Endothelial cell of umbilical vein (primary cell): ENCODE measurements around the gene POLR2H.

ENCODE experiments used
- CTCF ChIP-seq, 2 donors: IDR thresholded peaks; 1 replicate in 1 of 2; 2 replicates in 1 of 2; pipeline ENCODE4 v1.5.1; 2011; ENCODE audit warnings: low read length in 2 of 2, mild to moderate bottlenecking in 2 of 2, moderate library complexity in 2 of 2, control low read depth in 1 of 2, inconsistent platforms in 1 of 2, low read depth in 1 of 2; ENCODE audit not compliant: insufficient read depth in 1 of 2; ENCODE audit errors: extremely low read depth in 1 of 2
- EZH2 ChIP-seq: IDR thresholded peaks from 2 replicates; pipeline ENCODE4 v1.6.1; 2012; ENCODE audit warnings: borderline replicate concordance, low read depth, mild to moderate bottlenecking, moderate library complexity, low read length, inconsistent platforms; ENCODE audit not compliant: severe bottlenecking
- MAX ChIP-seq: IDR thresholded peaks from 2 replicates; pipeline ENCODE4 v1.6.1; 2011; ENCODE audit not compliant: insufficient read depth, insufficient read length
- POLR2A ChIP-seq: IDR thresholded peaks from 2 replicates; pipeline ENCODE4 v1.6.1; 2012; ENCODE audit warnings: low read depth, mild to moderate bottlenecking, control low read depth, low read length
- POLR2AphosphoS5 ChIP-seq: IDR thresholded peaks from 2 replicates; pipeline ENCODE4 v1.6.1; 2012; ENCODE audit warnings: low read depth, mild to moderate bottlenecking, control low read depth, low read length, moderate library complexity; ENCODE audit not compliant: insufficient read depth

- TF ChIP-seq CTCF (IDR thresholded peaks at IDR 0.05; ENCODE audit: extremely low read depth in 1 of 2, insufficient read depth in 1 of 2, low read depth in 1 of 2, low read length in 2 of 2) = no peak
- TF ChIP-seq POLR2A = no peak
- no peak for TF ChIP-seq POLR2AphosphoS5
- no peak for TF ChIP-seq EZH2
- no peak for TF ChIP-seq MAX
Observed at GRCh38 chr3:184339001-184339400, 22.5 kb upstream of the POLR2H start.
